ENCODE data around the gene PRRX2.

PRRX2 gene

GRCh38 chr9:129737479-129738274, 72.2 kb downstream of the PRRX2 start (continued):
- TF ChIP-seq, protein P1, sequence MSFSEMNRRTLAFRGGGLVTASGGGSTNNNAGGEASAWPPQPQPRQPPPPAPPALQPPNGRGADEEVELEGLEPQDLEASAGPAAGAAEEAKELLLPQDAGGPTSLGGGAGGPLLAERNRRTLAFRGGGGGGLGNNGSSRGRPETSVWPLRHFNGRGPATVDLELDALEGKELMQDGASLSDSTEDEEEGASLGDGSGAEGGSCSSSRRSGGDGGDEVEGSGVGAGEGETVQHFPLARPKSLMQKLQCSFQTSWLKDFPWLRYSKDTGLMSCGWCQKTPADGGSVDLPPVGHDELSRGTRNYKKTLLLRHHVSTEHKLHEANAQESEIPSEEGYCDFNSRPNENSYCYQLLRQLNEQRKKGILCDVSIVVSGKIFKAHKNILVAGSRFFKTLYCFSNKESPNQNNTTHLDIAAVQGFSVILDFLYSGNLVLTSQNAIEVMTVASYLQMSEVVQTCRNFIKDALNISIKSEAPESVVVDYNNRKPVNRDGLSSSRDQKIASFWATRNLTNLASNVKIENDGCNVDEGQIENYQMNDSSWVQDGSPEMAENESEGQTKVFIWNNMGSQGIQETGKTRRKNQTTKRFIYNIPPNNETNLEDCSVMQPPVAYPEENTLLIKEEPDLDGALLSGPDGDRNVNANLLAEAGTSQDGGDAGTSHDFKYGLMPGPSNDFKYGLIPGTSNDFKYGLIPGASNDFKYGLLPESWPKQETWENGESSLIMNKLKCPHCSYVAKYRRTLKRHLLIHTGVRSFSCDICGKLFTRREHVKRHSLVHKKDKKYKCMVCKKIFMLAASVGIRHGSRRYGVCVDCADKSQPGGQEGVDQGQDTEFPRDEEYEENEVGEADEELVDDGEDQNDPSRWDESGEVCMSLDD (tag by site-specific recombination; IDR thresholded peaks at IDR 0.05): peak; percentile 93
- TF ChIP-seq ZBTB1 (tag by site-specific recombination; IDR thresholded peaks at IDR 0.05): no peak
- no peak for TF ChIP-seq SCRT1 (tag by site-specific recombination; IDR thresholded peaks at IDR 0.05; ENCODE audit: borderline replicate concordance)
- no peak for TF ChIP-seq ZNF529 (tag by site-specific recombination; IDR thresholded peaks at IDR 0.05; ENCODE audit: insufficient replicate concordance)
- no peak for TF ChIP-seq ZFP41 (tag by site-specific recombination; IDR thresholded peaks at IDR 0.05; ENCODE audit: borderline replicate concordance)
- TF ChIP-seq GLI2 (tag by site-specific recombination; IDR thresholded peaks at IDR 0.05; ENCODE audit: borderline replicate concordance, low read depth): no peak
- no peak for TF ChIP-seq ZNF558 (tag by site-specific recombination; IDR thresholded peaks at IDR 0.05)
- TF ChIP-seq ZFP69B (tag by site-specific recombination; IDR thresholded peaks at IDR 0.05): peak; percentile 50; the same call in 1 of the 2 replicates
- TF ChIP-seq, protein P2, sequence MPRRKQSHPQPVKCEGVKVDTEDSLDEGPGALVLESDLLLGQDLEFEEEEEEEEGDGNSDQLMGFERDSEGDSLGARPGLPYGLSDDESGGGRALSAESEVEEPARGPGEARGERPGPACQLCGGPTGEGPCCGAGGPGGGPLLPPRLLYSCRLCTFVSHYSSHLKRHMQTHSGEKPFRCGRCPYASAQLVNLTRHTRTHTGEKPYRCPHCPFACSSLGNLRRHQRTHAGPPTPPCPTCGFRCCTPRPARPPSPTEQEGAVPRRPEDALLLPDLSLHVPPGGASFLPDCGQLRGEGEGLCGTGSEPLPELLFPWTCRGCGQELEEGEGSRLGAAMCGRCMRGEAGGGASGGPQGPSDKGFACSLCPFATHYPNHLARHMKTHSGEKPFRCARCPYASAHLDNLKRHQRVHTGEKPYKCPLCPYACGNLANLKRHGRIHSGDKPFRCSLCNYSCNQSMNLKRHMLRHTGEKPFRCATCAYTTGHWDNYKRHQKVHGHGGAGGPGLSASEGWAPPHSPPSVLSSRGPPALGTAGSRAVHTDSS (tag by site-specific recombination; IDR thresholded peaks at IDR 0.05): no peak
- no peak for TF ChIP-seq ZNF366 (tag by site-specific recombination; conservative IDR thresholded peaks at IDR 0.05)
- TF ChIP-seq ZSCAN30 (tag by site-specific recombination; IDR thresholded peaks at IDR 0.05): peak; percentile 88
- 0 out of 2 replicates have a peak, but pooled peaks have one; percentile 21 for TF ChIP-seq WT1 (tag by site-specific recombination; IDR thresholded peaks at IDR 0.05)
- TF ChIP-seq ZNF175 (tag by site-specific recombination; IDR thresholded peaks at IDR 0.05): no peak
- TF ChIP-seq ZNF423 (tag by site-specific recombination; IDR thresholded peaks at IDR 0.05): peak; percentile 71; the same call in 1 of the 2 replicates
- 0 out of 2 replicates have a peak, but pooled peaks have one; percentile 21 for TF ChIP-seq SP2 (tag by site-specific recombination; IDR thresholded peaks at IDR 0.05)
- no peak for TF ChIP-seq SETDB1 (IDR thresholded peaks at IDR 0.05; ENCODE audit: insufficient read length, low read length)
- no peak for TF ChIP-seq ZNF19 (tag by site-specific recombination; IDR thresholded peaks at IDR 0.05; ENCODE audit: low read depth)
- no peak for TF ChIP-seq ZFHX2 (tag by site-specific recombination; conservative IDR thresholded peaks at IDR 0.05)
- no peak for TF ChIP-seq HOXC10 (CRISPR knock-in tag; IDR thresholded peaks at IDR 0.05)
- TF ChIP-seq ZNF544 (tag by site-specific recombination; IDR thresholded peaks at IDR 0.05): no peak
- no peak for TF ChIP-seq ZNF221 (tag by site-specific recombination; IDR thresholded peaks at IDR 0.05; ENCODE audit: borderline replicate concordance)
- TF ChIP-seq, protein P3, sequence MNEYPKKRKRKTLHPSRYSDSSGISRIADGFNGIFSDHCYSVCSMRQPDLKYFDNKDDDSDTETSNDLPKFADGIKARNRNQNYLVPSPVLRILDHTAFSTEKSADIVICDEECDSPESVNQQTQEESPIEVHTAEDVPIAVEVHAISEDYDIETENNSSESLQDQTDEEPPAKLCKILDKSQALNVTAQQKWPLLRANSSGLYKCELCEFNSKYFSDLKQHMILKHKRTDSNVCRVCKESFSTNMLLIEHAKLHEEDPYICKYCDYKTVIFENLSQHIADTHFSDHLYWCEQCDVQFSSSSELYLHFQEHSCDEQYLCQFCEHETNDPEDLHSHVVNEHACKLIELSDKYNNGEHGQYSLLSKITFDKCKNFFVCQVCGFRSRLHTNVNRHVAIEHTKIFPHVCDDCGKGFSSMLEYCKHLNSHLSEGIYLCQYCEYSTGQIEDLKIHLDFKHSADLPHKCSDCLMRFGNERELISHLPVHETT (tag by site-specific recombination; IDR thresholded peaks at IDR 0.05): peak; percentile 24; the same call in 1 of the 2 replicates
- no peak for TF ChIP-seq ZNF302 (tag by site-specific recombination; IDR thresholded peaks at IDR 0.05; ENCODE audit: low read depth)
- TF ChIP-seq ZNF362 (tag by site-specific recombination; IDR thresholded peaks at IDR 0.05): 0 out of 2 replicates have a peak, but pooled peaks have one; percentile 39
- TF ChIP-seq KLF8 (tag by site-specific recombination; IDR thresholded peaks at IDR 0.05): peak; percentile 45; the same call in 1 of the 2 replicates
- TF ChIP-seq ZNF654 (tag by site-specific recombination; IDR thresholded peaks at IDR 0.05; ENCODE audit: low read depth): peak; percentile 82
- TF ChIP-seq FEZF1 (tag by site-specific recombination; IDR thresholded peaks at IDR 0.05): no peak
- TF ChIP-seq ZNF561 (tag by site-specific recombination; IDR thresholded peaks at IDR 0.05; ENCODE audit: borderline replicate concordance): peak; percentile 80; the same call in 1 of the 2 replicates
- no peak for TF ChIP-seq ZNF311 (tag by site-specific recombination; IDR thresholded peaks at IDR 0.05; ENCODE audit: borderline replicate concordance)
- TF ChIP-seq ZNF621 (tag by site-specific recombination; IDR thresholded peaks at IDR 0.05): no peak
- TF ChIP-seq ZNF16 (tag by site-specific recombination; IDR thresholded peaks at IDR 0.05; ENCODE audit: low read depth): no peak
- TF ChIP-seq ZNF202 (tag by site-specific recombination; IDR thresholded peaks at IDR 0.05; ENCODE audit: borderline replicate concordance): no peak
- TF ChIP-seq ZIC2 (tag by site-specific recombination; IDR thresholded peaks at IDR 0.05): peak; percentile 62
- TF ChIP-seq ZNF555 (tag by site-specific recombination; conservative IDR thresholded peaks at IDR 0.05): no peak
- 0 out of 2 replicates have a peak, but pooled peaks have one; percentile 23 for TF ChIP-seq ZBTB48 (tag by site-specific recombination; IDR thresholded peaks at IDR 0.05)

Measured in HEK293 (cell line).